GM12878 (cell line): ENCODE measurements around the gene MAD2L1BP. TPM values are rescaled to one million over a fixed set of nuclear protein-coding genes. Genes with fewer than 3 reads are reported as not detected.
A peak's percentile ranks its signal among the peaks of the same experiment; 100 is the strongest.

Source experiments
- BACH1 ChIP-seq: fragments of 450-650 bp; IDR thresholded peaks from 2 replicates; pipeline ENCODE4 v1.6.1; 2017; ENCODE audit warnings: mild to moderate bottlenecking, borderline replicate concordance
- EED ChIP-seq: sonication (generic); IDR thresholded peaks from 2 replicates; pipeline ENCODE4 v1.6.1; 2016; ENCODE audit warnings: antibody characterized with exemption, low read depth
- GABPA ChIP-seq: IDR thresholded peaks from 2 replicates; pipeline ENCODE4 v1.6.1; 2014; ENCODE audit warnings: antibody characterized with exemption, low read depth, mild to moderate bottlenecking, inconsistent platforms
- JUND ChIP-seq: IDR thresholded peaks from 2 replicates; pipeline ENCODE4 v1.6.1; 2012; ENCODE audit warnings: low read depth, mild to moderate bottlenecking, low read length, improper control_type of control experiment, moderate library complexity
- MEF2A ChIP-seq: IDR thresholded peaks from 2 replicates; pipeline ENCODE4 v1.6.1; 2011; ENCODE audit warnings: low read depth, mild to moderate bottlenecking, low read length, moderate library complexity; ENCODE audit not compliant: insufficient read depth
- MYC ChIP-seq: IDR thresholded peaks from 2 replicates; pipeline ENCODE4 v1.6.1; 2011; ENCODE audit warnings: mild to moderate bottlenecking, low read length, moderate library complexity, inconsistent platforms; ENCODE audit not compliant: insufficient read depth, insufficient replicate concordance, insufficient read length, severe bottlenecking
- POLR2AphosphoS2 ChIP-seq: IDR thresholded peaks from 2 replicates; pipeline ENCODE4 v1.6.1; 2011; ENCODE audit warnings: low read depth, mild to moderate bottlenecking, low read length, improper control_type of control experiment, moderate library complexity
- POLR2AphosphoS5 ChIP-seq: IDR thresholded peaks from 2 replicates; pipeline ENCODE4 v1.6.1; 2011; ENCODE audit warnings: mild to moderate bottlenecking, low read length, inconsistent platforms
- RAD21 ChIP-seq: IDR thresholded peaks from 2 replicates; pipeline ENCODE4 v1.6.1; 2011; ENCODE audit warnings: mild to moderate bottlenecking, low read depth, low read length, moderate library complexity; ENCODE audit not compliant: insufficient read depth
- RB1 ChIP-seq: fragments of 450-650 bp; formaldehyde crosslinking; IDR thresholded peaks from 2 replicates; pipeline ENCODE4 v1.6.1; 2017; ENCODE audit warnings: mild to moderate bottlenecking, borderline replicate concordance
- SIX5 ChIP-seq: IDR thresholded peaks from 2 replicates; pipeline ENCODE4 v1.6.1; 2011; ENCODE audit warnings: mild to moderate bottlenecking, low read depth, low read length, moderate library complexity; ENCODE audit not compliant: severe bottlenecking
- SMC3 ChIP-seq: IDR thresholded peaks from 2 replicates; pipeline ENCODE4 v1.6.1; 2011; ENCODE audit warnings: low read length, improper control_type of control experiment, borderline replicate concordance
- STAT1 ChIP-seq: fragments of 450-650 bp; conservative IDR thresholded peaks from 2 replicates; pipeline ENCODE4 v1.6.1; 2014; ENCODE audit warnings: antibody characterized with exemption, mild to moderate bottlenecking
- STAT3 ChIP-seq: IDR thresholded peaks from 2 replicates; pipeline ENCODE4 v1.6.1; 2011; ENCODE audit warnings: low read depth, low read length, improper control_type of control experiment
- SUZ12 ChIP-seq: fragments of 200-600 bp; sonication (generic); IDR thresholded peaks from one replicate; pipeline ENCODE4 v1.6.1; 2018; ENCODE audit warnings: antibody characterized with exemption, mild to moderate bottlenecking; ENCODE audit not compliant: unreplicated experiment
- WRNIP1 ChIP-seq: IDR thresholded peaks from 2 replicates; pipeline ENCODE4 v1.6.1; 2011; ENCODE audit warnings: low read depth, low read length, improper control_type of control experiment, borderline replicate concordance
- ZNF274 ChIP-seq: IDR thresholded peaks from one replicate; pipeline ENCODE4 v1.8.0; 2011; ENCODE audit not compliant: insufficient read length, insufficient read depth
- polyA plus RNA-seq, 11 experiments: library from polyadenylated mRNA; depleted of rRNA in 4 of 11; unstranded in 6 of 11; stranded (reverse) in 5 of 11; fragments of >200 nt; fragmentation: Nextera tagmentation in 4 of 11; fragmentation: Illumina TruSeq in 1 of 11; extraction: Ambion mirVana in 4 of 11; extraction: Trizol in 1 of 11; gene quantifications; 1 replicate in 1 of 11; 2 replicates in 10 of 11; pipeline versions ENCODE4 v1.2.1 to v1.2.3, GENCODE V29; 2011 to 2016; ENCODE audit warnings: inconsistent platforms in 2 of 11, missing spikeins in 2 of 11, low read depth in 1 of 11
- total RNA-seq, 4 experiments: library from RNA; depleted of rRNA in 3 of 4; stranded (reverse); fragments of >200 nt in 3 of 4; fragmentation: Illumina TruSeq in 1 of 4; extraction: Trizol in 1 of 4; gene quantifications; 2 replicates each; pipeline versions ENCODE4 v1.2.1 to v1.2.3, GENCODE V29; 2013 to 2021
- TF ChIP-seq, protein P1 (sequence below): fragments of 450-650 bp; IDR thresholded peaks from 2 replicates; pipeline ENCODE4 v1.6.1; 2016; ENCODE audit warnings: mild to moderate bottlenecking
- TF ChIP-seq, protein P2 (sequence below): fragments of 450-650 bp; IDR thresholded peaks from 2 replicates; pipeline ENCODE4 v1.6.1; 2017; ENCODE audit warnings: borderline replicate concordance
- TF ChIP-seq, protein P3 (sequence below): IDR thresholded peaks from 2 replicates; pipeline ENCODE4 v1.6.1; 2012; ENCODE audit warnings: low read depth, low read length, improper control_type of control experiment
- TF ChIP-seq, protein P4 (sequence below): IDR thresholded peaks from 2 replicates; pipeline ENCODE4 v1.6.1; 2011; ENCODE audit warnings: mild to moderate bottlenecking, low read depth, low read length, moderate library complexity; ENCODE audit not compliant: insufficient replicate concordance
- TF ChIP-seq, protein P5 (sequence below): fragments of 450-650 bp; IDR thresholded peaks from 2 replicates; pipeline ENCODE4 v1.6.1; 2017; ENCODE audit warnings: mild to moderate bottlenecking, moderate library complexity

The MAD2L1BP gene
- total and polyA plus RNA-seq, 10 of the 15 experiments (the other 5 are each of a cell fraction or from before 2014, with no cell fraction given) = 39.2 to 155 (median 60.3) TPM

DNA sequence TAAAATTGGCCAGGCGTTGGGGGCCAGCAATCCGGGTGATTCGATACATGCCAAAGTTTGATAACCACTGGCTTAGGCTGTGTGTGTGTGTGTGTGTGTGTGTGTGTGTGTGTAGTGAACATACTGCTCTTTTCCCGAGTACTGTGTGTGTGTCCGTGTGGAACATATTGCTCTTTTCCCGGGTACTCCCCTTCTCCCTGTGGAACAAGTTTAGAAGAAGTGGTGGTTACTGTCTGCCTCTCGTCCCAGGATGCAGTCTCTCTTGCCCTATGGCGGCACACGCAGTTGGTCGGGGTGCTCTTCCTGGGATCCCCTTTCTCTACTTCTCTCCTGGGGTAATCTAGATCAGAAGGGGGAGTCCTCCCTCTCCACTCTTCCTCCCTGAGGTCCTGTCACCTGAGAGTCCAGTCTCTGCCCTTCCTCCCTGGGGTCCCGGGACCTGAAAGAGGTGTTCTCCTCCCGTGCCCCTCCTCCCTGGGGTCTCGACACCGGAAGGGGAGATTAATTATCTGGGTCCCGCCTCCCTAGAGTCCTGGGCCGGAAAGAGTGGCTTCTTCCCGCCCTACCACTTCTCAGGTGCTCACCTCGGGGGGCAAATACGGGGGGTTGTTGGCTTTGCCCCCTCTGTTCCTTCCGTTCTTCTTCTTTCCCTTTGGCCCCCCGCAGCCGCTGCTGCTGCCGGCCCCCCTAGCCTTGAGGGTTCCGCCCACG, 7.1 kb upstream of the MAD2L1BP start (continued):
- TF ChIP-seq BACH1 = 0 out of 2 replicates have a peak, but pooled peaks have one; percentile 49
- TF ChIP-seq STAT3 = no peak
- TF ChIP-seq JUND = no peak
- TF ChIP-seq MEF2A = no peak
- no peak for TF ChIP-seq SMC3
- TF ChIP-seq ZNF274 = no peak
- TF ChIP-seq SIX5 = peak; percentile 23
- TF ChIP-seq, protein P1, sequence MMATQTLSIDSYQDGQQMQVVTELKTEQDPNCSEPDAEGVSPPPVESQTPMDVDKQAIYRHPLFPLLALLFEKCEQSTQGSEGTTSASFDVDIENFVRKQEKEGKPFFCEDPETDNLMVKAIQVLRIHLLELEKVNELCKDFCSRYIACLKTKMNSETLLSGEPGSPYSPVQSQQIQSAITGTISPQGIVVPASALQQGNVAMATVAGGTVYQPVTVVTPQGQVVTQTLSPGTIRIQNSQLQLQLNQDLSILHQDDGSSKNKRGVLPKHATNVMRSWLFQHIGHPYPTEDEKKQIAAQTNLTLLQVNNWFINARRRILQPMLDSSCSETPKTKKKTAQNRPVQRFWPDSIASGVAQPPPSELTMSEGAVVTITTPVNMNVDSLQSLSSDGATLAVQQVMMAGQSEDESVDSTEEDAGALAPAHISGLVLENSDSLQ = no peak; the same call in 1 of the 2 replicates
- peak; percentile 57; the same call in 1 of the 2 replicates for TF ChIP-seq POLR2AphosphoS5
- TF ChIP-seq, protein P2, sequence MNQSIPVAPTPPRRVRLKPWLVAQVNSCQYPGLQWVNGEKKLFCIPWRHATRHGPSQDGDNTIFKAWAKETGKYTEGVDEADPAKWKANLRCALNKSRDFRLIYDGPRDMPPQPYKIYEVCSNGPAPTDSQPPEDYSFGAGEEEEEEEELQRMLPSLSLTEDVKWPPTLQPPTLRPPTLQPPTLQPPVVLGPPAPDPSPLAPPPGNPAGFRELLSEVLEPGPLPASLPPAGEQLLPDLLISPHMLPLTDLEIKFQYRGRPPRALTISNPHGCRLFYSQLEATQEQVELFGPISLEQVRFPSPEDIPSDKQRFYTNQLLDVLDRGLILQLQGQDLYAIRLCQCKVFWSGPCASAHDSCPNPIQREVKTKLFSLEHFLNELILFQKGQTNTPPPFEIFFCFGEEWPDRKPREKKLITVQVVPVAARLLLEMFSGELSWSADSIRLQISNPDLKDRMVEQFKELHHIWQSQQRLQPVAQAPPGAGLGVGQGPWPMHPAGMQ = no peak
- TF ChIP-seq WRNIP1 = no peak
- TF ChIP-seq, protein P3, sequence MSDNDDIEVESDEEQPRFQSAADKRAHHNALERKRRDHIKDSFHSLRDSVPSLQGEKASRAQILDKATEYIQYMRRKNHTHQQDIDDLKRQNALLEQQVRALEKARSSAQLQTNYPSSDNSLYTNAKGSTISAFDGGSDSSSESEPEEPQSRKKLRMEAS = peak; percentile 36; the same call in 1 of the 2 replicates
- no peak for TF ChIP-seq MYC
- no peak for TF ChIP-seq STAT1
- TF ChIP-seq EED = 0 out of 2 replicates have a peak, but pooled peaks have one; percentile 14
- TF ChIP-seq GABPA = peak; percentile 68; the same call in 1 of the 2 replicates
- TF ChIP-seq, protein P4, sequence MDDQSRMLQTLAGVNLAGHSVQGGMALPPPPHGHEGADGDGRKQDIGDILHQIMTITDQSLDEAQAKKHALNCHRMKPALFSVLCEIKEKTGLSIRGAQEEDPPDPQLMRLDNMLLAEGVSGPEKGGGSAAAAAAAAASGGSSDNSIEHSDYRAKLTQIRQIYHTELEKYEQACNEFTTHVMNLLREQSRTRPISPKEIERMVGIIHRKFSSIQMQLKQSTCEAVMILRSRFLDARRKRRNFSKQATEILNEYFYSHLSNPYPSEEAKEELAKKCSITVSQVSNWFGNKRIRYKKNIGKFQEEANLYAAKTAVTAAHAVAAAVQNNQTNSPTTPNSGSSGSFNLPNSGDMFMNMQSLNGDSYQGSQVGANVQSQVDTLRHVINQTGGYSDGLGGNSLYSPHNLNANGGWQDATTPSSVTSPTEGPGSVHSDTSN = peak; percentile 15
- TF ChIP-seq POLR2AphosphoS2 = 0 out of 2 replicates have a peak, but pooled peaks have one; percentile 25
- TF ChIP-seq, protein P5, sequence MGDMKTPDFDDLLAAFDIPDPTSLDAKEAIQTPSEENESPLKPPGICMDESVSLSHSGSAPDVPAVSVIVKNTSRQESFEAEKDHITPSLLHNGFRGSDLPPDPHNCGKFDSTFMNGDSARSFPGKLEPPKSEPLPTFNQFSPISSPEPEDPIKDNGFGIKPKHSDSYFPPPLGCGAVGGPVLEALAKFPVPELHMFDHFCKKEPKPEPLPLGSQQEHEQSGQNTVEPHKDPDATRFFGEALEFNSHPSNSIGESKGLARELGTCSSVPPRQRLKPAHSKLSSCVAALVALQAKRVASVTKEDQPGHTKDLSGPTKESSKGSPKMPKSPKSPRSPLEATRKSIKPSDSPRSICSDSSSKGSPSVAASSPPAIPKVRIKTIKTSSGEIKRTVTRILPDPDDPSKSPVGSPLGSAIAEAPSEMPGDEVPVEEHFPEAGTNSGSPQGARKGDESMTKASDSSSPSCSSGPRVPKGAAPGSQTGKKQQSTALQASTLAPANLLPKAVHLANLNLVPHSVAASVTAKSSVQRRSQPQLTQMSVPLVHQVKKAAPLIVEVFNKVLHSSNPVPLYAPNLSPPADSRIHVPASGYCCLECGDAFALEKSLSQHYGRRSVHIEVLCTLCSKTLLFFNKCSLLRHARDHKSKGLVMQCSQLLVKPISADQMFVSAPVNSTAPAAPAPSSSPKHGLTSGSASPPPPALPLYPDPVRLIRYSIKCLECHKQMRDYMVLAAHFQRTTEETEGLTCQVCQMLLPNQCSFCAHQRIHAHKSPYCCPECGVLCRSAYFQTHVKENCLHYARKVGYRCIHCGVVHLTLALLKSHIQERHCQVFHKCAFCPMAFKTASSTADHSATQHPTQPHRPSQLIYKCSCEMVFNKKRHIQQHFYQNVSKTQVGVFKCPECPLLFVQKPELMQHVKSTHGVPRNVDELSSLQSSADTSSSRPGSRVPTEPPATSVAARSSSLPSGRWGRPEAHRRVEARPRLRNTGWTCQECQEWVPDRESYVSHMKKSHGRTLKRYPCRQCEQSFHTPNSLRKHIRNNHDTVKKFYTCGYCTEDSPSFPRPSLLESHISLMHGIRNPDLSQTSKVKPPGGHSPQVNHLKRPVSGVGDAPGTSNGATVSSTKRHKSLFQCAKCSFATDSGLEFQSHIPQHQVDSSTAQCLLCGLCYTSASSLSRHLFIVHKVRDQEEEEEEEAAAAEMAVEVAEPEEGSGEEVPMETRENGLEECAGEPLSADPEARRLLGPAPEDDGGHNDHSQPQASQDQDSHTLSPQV = no peak
- peak; percentile 48; the same call in 1 of the 2 replicates for TF ChIP-seq RB1
- no peak for TF ChIP-seq RAD21
- TF ChIP-seq SUZ12 = no peak
